NB4 (cell line): Measurements from ENCODE around the gene MAFB.

Experiments
- DNase-seq: peaks from one replicate; pipeline ENCODE4 v3.0.0; 2010; ENCODE audit warnings: low read depth
- H3K4me3 ChIP-seq: one replicate; pipeline ENCODE4 v1.5.1; 2011; ENCODE audit warnings: mild to moderate bottlenecking, low read depth, low read length, moderate library complexity
- CTCF ChIP-seq: IDR thresholded peaks from one replicate; pipeline ENCODE4 v1.5.1; 2012; ENCODE audit warnings: low read depth, low read length
- MAX ChIP-seq: IDR thresholded peaks from 2 replicates; pipeline ENCODE4 v1.6.1; 2011; ENCODE audit warnings: low read depth, low read length
- MYC ChIP-seq: IDR thresholded peaks from 2 replicates; pipeline ENCODE4 v1.6.1; 2011; ENCODE audit warnings: low read depth, low read length
- POLR2A ChIP-seq: IDR thresholded peaks from 2 replicates; pipeline ENCODE4 v1.6.1; 2011; ENCODE audit warnings: mild to moderate bottlenecking; ENCODE audit not compliant: insufficient read length; ENCODE audit errors: extremely low read depth

MAFB gene

GRCh38 chr20:40676491-40677269 lies 12.4 kb downstream of the MAFB start:
- peak overlapping the region; percentile 15 for H3K4me3 ChIP-seq
- no peak for DNase-seq
- TF ChIP-seq MYC, result no peak

GRCh38 chr20:40675599-40676221 lies 13.3 kb downstream of the MAFB start:
- TF ChIP-seq MYC, result no peak
- no peak for TF ChIP-seq POLR2A
- TF ChIP-seq CTCF, result no peak
- TF ChIP-seq MAX, result no peak
- H3K4me3 ChIP-seq, result no peak overlapping the region
- no peak for DNase-seq

- TF ChIP-seq POLR2A (no peak), MYC (no peak), CTCF (no peak), MAX (no peak)
- no peak for DNase-seq
- H3K4me3 ChIP-seq, result no peak overlapping the region
Measured at GRCh38 chr20:40673442-40673841, 15.6 kb downstream of the MAFB start.

GRCh38 chr20:40672095-40672494 lies 16.9 kb downstream of the MAFB start:
- H3K4me3 ChIP-seq, result no peak overlapping the region
- TF ChIP-seq CTCF (no peak), MYC (no peak), POLR2A (no peak), MAX (no peak)
- no peak for DNase-seq

GRCh38 chr20:40670253-40670652 lies 18.8 kb downstream of the MAFB start:
- no peak overlapping the region for H3K4me3 ChIP-seq
- TF ChIP-seq MYC (no peak), POLR2A (no peak), CTCF (peak; percentile 11), MAX (no peak)
- DNase-seq, result no peak

GRCh38 chr20:40669692-40670091 lies 19.3 kb downstream of the MAFB start:
- H3K4me3 ChIP-seq, result no peak overlapping the region
- TF ChIP-seq CTCF (no peak), POLR2A (no peak), MAX (no peak), MYC (no peak)
- no peak for DNase-seq
